ENCODE results near the gene VMAC. TPM values are rescaled to one million over a fixed set of nuclear protein-coding genes. Genes with fewer than 3 reads are reported as not detected.

VMAC gene
- polyA plus RNA-seq, 4 donors, result 3.9 to 11.1 (median 5.5) TPM

DNA sequence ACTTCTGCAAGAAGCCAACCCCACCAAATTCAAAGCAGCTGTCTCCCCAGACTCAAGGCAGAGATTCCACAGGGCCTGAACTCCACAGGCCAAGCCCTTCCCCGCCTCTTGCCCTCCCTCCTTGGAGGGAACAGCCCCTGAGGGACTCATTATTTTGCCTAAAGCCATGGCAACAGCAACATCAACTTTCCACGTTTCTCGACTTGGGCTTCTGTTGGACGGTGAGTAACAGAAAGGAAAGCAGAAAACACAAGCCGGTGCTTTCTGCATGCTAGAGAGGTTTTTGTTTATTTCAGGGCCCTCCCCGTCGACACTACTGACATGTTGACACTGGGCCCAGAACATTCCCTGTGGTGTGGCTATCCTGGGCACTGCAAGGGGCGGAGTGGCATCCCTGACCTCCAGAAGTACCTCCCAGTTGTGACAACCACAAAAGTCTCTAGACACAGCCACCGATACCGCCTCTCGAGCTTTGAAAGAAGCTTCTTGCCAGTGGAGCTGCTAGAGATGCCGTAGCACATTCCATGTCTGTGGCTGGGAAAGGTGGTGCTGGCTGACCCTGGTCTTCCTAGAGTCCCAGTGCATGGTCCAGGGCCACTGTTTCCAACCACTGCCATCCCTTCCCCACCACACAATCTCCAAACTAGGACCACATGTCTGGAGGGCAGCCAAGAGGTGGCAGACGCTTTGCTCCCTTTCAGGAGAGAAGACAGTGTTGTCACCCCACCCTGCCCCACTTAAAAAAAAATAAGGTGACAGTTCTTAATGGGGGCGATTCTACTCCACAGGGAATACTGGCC, 22.2 kb downstream of the VMAC start:
- no peak for DNase-seq (ENCODE audit: low read depth in 4 of 4, low spot score in 3 of 4)

- no peak for DNase-seq (ENCODE audit: low read depth in 4 of 4, low spot score in 3 of 4)
Observed at GRCh38 chr19:5927441-5927821, 22.8 kb downstream of the VMAC start.

DNA sequence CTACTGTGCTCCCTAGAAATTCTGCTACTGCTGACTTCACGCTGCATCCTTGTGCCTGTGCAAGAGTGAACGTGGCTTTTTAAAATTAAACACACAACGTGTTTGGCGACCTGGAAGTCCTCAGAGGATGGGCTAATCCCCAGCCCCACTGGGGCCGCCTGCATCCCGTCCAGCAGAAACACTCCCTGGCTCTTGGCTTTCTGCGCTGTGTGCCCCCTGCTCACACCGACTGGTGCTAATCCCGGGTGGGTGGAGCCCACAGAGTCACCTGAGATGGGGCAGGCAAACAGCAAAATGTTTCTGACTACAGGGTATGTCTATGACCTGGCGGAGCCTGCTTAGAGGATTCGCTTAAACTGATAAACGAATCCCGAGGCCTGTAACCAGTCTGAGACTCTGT, 24.5 kb downstream of the VMAC start:
- no peak for DNase-seq (ENCODE audit: low read depth in 4 of 4, low spot score in 3 of 4)

DNA sequence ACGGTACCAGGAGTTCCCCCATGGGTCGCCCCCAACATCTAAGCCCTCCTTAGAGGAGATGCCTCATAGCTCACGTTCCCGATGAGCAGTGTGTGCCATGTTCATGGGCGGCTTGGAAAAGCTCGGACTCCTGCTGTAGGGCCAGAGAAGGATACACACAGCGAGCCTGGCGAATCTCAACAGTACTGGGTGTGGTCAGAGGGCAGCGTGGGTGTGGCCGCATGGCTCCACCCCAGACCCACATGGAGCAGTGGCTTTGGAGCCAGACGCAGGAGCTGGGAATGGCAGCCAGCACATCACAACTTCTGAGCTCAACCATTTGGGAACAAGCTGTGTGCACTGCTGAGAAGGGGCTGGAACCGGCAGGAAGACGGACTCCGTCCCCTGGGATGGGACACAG, 25.0 kb downstream of the VMAC start:
- DNase-seq (ENCODE audit: low read depth in 4 of 4, low spot score in 3 of 4), result no peak

GRCh38 chr19:5931251-5931650, 26.6 kb downstream of the VMAC start:
- no peak for DNase-seq (ENCODE audit: low read depth in 4 of 4, low spot score in 3 of 4)

DNA sequence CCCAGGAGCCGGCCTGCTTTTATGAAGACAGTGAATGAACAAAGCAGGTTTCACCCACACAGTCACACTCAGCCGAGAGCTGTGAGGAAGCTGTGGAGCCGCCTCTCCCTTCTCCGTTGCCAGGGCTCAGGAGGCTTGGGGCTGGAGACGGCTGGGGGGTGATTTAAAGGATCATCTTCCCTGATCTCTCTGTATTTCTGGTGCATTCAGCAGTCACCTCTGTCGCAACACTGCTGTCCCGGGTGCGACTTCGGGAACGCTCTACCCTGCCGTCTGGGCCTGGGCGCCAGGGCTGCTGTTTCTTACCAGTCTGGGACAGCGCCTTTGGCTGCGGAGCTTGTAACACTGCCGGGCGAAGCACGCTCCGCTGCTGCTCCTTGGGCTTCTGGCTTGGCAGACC, 27.5 kb downstream of the VMAC start:
- no peak for DNase-seq (ENCODE audit: low read depth in 4 of 4, low spot score in 3 of 4)

GRCh38 chr19:5932609-5933262, 28.1 kb downstream of the VMAC start:
- no peak for DNase-seq (ENCODE audit: low read depth in 4 of 4, low spot score in 3 of 4)

DNA sequence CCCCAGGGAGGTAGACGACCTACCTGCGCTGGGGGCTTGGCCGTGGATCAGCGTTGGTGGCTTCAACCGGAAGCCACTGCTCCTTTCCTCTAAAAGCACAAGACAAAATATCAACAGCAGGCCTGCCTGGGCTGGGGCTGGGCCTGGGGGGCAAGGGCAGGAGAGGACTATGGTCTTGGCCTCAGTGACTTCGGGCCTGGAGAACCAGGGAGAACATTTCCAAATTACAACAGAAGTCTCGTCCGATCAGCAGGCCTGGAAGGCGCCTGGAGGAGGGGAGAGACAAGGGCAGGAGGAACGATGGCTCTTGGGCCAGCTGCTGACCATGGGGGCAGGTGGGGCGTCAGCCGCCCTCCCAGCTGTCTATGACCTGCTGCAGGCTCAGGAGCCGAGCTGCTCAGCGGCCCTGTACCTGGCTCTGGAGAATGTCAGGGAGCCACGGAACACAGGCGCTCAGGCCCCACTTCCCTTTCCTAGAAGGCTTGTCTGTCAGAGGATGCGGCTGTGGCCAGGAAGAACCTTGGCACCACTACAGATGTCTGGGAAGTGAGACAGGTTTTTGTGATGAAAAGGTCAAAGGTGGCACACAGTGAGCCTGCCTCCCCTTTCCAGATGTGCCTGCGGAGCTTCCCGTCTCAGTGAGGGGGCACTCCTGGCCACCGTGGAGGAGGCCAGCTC, 28.9 kb downstream of the VMAC start:
- no peak for DNase-seq (ENCODE audit: low read depth in 4 of 4, low spot score in 3 of 4)

- DNase-seq (ENCODE audit: low read depth in 4 of 4, low spot score in 3 of 4), result no peak
Observed at GRCh38 chr19:5934069-5934401, 29.4 kb downstream of the VMAC start.

DNA sequence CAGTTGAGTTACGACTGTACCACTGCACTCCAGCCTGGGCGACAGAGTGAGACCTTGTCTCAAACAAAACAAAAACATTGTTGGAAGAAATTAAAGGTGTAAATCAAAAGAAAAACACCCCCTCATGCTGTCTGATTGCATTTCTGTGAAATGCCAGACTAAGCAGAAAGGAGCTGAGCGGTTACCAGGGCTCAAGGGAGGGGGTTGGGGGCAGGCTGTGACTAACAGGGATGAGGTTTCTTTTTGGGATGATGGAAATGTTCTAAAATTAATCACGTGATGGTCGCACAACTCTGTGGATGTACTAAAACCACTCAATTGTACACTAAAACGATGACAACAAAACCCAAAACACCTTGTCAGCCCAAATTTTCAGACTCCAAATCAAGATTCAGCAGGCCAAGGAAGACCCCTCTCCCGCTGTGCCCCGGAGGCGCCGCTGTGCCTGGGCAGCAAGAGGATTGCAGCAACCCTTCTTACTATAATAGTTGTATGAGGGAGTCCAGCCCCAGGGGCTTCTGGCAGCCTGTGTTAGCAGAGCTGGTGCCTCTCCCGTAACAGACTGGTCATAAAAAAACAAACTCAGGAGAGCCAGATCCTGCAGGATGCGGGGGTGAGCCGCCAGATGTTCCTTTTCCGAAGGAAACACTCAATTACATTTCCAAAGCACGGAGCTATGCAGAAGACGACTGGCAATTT, 30.3 kb downstream of the VMAC start:
- DNase-seq (ENCODE audit: low read depth in 4 of 4, low spot score in 3 of 4), result no peak

- DNase-seq (ENCODE audit: low read depth in 4 of 4, low spot score in 3 of 4), result no peak
Observed at GRCh38 chr19:5935473-5936291, 31.0 kb downstream of the VMAC start.

DNA sequence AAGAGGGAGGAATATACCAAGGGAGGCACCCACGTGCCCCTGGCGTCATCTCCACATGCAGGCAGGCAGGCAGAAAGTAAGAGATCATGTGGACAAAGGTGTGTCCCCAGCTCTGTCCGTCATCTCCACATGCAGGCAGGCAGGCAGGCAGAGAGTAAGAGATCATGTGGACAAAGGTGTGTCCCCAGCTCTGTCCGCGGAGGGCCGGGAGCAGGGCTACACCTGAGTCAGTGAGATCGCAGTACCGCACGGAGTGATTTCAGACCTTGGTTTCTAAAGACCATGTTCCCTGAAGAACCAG, 31.6 kb downstream of the VMAC start:
- DNase-seq (ENCODE audit: low read depth in 4 of 4, low spot score in 3 of 4), result no peak

GRCh38 chr19:5937550-5937949, 32.9 kb downstream of the VMAC start:
- no peak for DNase-seq (ENCODE audit: low read depth in 4 of 4, low spot score in 3 of 4)

GRCh38 chr19:5940260-5941208, 35.9 kb downstream of the VMAC start:
- DNase-seq (ENCODE audit: low read depth in 4 of 4, low spot score in 3 of 4), result no peak

DNA sequence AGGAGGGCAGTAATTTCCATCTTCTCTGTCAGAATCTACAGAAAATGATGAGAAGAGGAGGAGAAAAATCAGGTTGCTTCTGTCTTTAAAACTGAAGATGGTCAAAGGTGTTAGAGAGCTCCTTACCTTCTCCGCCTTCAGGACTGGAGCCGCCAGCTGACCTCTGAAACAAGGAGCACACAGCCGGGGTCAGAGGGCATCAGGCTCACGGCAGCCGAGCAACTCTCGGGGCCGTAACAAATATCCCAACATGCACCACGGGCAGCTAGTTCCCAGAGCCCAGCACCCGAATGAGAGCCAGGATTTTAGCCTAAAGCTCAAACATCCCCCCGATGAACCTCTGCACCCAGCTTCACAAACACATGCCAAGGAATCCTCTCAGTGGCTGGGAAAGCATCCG, 37.0 kb downstream of the VMAC start:
- no peak for DNase-seq (ENCODE audit: low read depth in 4 of 4, low spot score in 3 of 4)

DNA sequence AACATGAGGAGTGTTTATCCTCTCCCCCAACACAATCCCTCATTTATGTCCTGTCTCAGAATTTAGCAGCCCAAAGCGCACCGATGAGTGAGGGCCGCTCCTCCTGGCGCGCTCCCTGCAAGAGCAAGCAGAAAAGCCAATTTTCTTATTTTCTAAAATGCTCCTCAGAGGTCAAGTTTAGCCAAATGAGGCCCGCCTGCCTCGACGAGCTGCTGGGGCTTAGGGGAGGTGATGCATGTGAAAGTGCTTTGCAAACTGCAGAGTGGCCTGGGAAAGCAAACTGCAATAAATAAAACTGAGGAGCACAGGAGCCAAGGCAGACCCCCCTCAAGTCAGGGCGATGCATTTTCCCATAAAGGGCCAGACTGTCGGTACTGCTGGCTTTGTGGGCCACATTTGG, 38.4 kb downstream of the VMAC start:
- no peak for DNase-seq (ENCODE audit: low read depth in 4 of 4, low spot score in 3 of 4)

DNA sequence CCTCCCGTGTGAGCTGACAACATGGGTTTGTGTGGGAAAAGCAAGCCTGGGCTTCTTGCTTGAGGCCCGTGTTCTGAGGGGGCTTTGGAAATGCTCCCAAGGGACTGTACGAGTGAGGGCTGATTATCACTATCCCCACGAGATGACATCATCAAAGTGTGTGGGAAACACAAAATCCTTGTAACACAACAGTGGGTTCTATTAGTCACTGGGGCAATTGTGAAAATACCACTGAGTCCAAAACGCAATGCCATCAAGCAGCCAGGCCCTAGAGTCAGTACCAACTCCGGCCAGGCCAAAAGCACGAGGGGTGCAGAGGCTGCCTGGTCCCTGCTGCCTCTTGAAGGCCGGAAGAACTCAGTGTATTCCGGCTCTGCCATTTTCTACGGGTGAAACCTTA, 39.0 kb downstream of the VMAC start:
- no peak for DNase-seq (ENCODE audit: low read depth in 4 of 4, low spot score in 3 of 4)

DNA sequence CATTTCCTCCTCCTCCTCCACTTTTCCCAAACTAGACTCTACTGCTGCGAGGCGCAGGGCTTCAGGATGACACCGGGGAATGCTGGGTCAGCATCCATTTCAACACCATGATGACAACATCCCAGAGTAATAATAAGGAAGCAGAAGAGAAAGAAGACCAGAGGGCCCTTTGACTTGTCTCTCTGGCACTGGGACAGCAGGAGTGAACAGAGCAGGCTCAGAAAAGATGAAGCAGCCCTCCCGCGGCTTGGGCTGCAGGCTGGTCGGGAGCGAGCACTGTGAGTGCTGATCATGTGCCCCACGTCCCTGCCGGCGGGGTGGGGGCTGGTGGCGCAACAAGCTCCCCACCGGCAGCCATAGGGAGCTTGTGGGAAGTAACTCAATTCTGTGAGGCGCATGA, 42.8 kb downstream of the VMAC start:
- DNase-seq (ENCODE audit: low read depth in 4 of 4, low spot score in 3 of 4), result no peak

- no peak for DNase-seq (ENCODE audit: low read depth in 4 of 4, low spot score in 3 of 4)
Observed at GRCh38 chr19:5948752-5949564, 44.3 kb downstream of the VMAC start.

All from left renal pelvis (tissue), 4 donors.